Sigmoid colon (tissue), 7 donors: ENCODE measurements around the gene KIF5A. TPM values are rescaled to one million over a fixed set of nuclear protein-coding genes. Genes with fewer than 3 reads are reported as not detected.

Experiments
- DNase-seq: peaks from one replicate; pipeline ENCODE4 v3.0.0-alpha.2; 2019
- H3K27ac ChIP-seq, 4 donors: fragments of 200-600 bp; sonication (generic); one replicate each; pipeline ENCODE4 v1.5.1; 2016 to 2019; ENCODE audit warnings: mild to moderate bottlenecking in 1 of 4
- H3K27me3 ChIP-seq, 3 donors: fragments of 200-600 bp; sonication (generic); one replicate each; pipeline ENCODE4 v1.5.1; 2019; ENCODE audit warnings: mild to moderate bottlenecking in 1 of 3
- H3K36me3 ChIP-seq, 4 donors: fragments of 200-600 bp; sonication (generic); one replicate each; pipeline ENCODE4 v1.5.1; 2016 to 2019
- H3K4me1 ChIP-seq, 4 donors: fragments of 200-600 bp; sonication (generic); one replicate each; pipeline ENCODE4 v1.5.1; 2017 to 2019
- H3K4me3 ChIP-seq, 4 donors: fragments of 200-600 bp; sonication (generic); one replicate each; pipeline ENCODE4 v1.5.1; 2017 to 2019; ENCODE audit warnings: mild to moderate bottlenecking in 2 of 4, moderate library complexity in 1 of 4
- H3K9me3 ChIP-seq, 4 donors: fragments of 200-600 bp in 3 of 4; sonication (generic) in 3 of 4; one replicate each; pipeline versions ENCODE4 v1.5.1 to v1.6.1; 2013 to 2019
- EP300 ChIP-seq, 4 donors: sonication (generic); formaldehyde crosslinking; IDR thresholded peaks; one replicate each; pipeline ENCODE4 v1.6.1; 2017; ENCODE audit warnings: antibody characterized with exemption in 4 of 4
- POLR2A ChIP-seq, 2 donors: fragments of 450-650 bp; IDR thresholded peaks; one replicate each; pipeline ENCODE4 v1.6.1; 2016; ENCODE audit warnings: antibody characterized with exemption in 2 of 2, mild to moderate bottlenecking in 2 of 2, moderate library complexity in 2 of 2
- POLR2AphosphoS5 ChIP-seq, 4 donors: sonication (generic); formaldehyde crosslinking; IDR thresholded peaks; one replicate each; pipeline ENCODE4 v1.6.1; 2017; ENCODE audit warnings: antibody characterized with exemption in 4 of 4
- WGBS, 2 donors: extraction: QIAGEN DNeasy Blood & Tissue Kit; methylation state at CpG; one replicate each; pipeline ENCODE4 v1.1.7; 2013; 5-methylcytosine and 5-hydroxymethylcytosine counted together
- intact Hi-C: fragments of 100-400 bp; cut with DNase I; formaldehyde crosslinking; loops from one replicate; pipeline ENCODE4 v1.15.1; 2023
- polyA plus RNA-seq, 3 donors: library from polyadenylated mRNA; stranded (reverse); fragments of 200-250 nt; gene quantifications; one replicate each; pipeline ENCODE4 v1.2.3, GENCODE V29; 2013
- total RNA-seq, 4 donors: library from RNA; depleted of rRNA; stranded (reverse); fragments of >200 nt; gene quantifications; one replicate each; pipeline ENCODE4 v1.1.0, GENCODE V29; 2016
- TF ChIP-seq, protein P1 (sequence below), 4 experiments: fragments of 450-650 bp in 3 of 4; fragments of 200-600 bp in 1 of 4; IDR thresholded peaks; one replicate each; pipeline ENCODE4 v1.5.1; 2016 to 2019; ENCODE audit warnings: antibody characterized with exemption in 4 of 4, mild to moderate bottlenecking in 3 of 4, moderate library complexity in 2 of 4
- donor health status: healthy with polysubstance abuse.
- donor health status: Bipolar disorder and iron deficiency.
- donor health status: healthy.

KIF5A gene
- total and polyA plus RNA-seq, 7 donors: under 0.01 to 8.9 (median 3.6) TPM

DNA sequence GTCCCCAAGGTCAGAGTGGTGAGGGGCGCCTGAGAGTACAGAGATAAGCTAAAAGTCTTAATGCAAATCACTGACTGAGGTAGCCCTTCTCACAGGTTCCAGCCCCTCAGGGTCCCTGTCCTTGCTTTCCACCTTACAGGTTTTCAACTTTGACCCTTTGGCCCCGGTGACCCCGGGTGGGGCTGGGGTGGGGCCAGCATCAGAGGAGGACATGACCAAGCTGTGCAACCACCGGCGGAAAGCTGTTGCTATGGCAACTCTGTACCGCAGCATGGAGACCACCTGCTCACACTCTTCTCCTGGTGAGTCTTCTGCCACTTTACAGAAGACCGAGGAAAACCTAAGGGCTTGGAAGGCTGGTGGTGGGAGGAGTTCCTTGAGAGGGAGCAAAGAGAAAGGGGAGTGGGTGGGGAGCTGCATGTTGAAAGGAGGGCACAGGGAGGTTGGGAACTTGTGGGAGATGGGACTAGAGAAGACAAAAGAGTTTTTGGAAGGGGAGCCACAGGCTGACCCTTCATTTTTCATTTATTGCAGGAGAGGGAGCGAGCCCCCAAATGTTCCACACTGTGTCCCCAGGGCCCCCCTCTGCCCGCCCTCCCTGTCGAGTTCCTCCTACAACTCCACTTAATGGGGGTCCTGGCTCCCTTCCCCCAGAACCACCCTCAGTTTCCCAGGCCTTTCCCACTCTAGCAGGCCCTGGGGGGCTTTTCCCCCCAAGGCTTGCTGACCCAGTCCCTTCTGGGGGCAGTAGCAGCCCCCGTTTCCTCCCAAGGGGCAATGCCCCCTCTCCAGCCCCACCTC is 24.8 kb upstream of the KIF5A start:
- no peak overlapping the region for H3K4me3 ChIP-seq
- DNase-seq: no peak
- no peaks in the 10 kb centered on the region for H3K27me3 ChIP-seq
- intact Hi-C loops: loop anchor here (5.0 kb wide), 3 partner anchors 38 to 1408 kb away; partner anchors contain the start of genes ARHGEF25, MARS1, RPL41 and ZC3H10
- H3K27ac ChIP-seq: peak overlapping the region; percentile 95 to 100 (median 98)
- WGBS, 2 donors: 55 to 73% methylated on average over 11 of the region's 11 CpGs
- peaks cover 30 to 62% (median 46%) of the 10 kb centered on the region in 4 donors for H3K36me3 ChIP-seq
- H3K4me1 ChIP-seq: peaks cover 0 to 47% (median 43%) of the 10 kb centered on the region in 4 donors
- TF ChIP-seq, protein P1, sequence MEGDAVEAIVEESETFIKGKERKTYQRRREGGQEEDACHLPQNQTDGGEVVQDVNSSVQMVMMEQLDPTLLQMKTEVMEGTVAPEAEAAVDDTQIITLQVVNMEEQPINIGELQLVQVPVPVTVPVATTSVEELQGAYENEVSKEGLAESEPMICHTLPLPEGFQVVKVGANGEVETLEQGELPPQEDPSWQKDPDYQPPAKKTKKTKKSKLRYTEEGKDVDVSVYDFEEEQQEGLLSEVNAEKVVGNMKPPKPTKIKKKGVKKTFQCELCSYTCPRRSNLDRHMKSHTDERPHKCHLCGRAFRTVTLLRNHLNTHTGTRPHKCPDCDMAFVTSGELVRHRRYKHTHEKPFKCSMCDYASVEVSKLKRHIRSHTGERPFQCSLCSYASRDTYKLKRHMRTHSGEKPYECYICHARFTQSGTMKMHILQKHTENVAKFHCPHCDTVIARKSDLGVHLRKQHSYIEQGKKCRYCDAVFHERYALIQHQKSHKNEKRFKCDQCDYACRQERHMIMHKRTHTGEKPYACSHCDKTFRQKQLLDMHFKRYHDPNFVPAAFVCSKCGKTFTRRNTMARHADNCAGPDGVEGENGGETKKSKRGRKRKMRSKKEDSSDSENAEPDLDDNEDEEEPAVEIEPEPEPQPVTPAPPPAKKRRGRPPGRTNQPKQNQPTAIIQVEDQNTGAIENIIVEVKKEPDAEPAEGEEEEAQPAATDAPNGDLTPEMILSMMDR (IDR thresholded peaks at IDR 0.05): no peak
- no peak for TF ChIP-seq POLR2AphosphoS5 (IDR thresholded peaks at IDR 0.05)
- TF ChIP-seq EP300 (IDR thresholded peaks at IDR 0.05): no peak
- no peak for TF ChIP-seq POLR2A (IDR thresholded peaks at IDR 0.05)
- no peaks in the 10 kb centered on the region for H3K9me3 ChIP-seq

DNA sequence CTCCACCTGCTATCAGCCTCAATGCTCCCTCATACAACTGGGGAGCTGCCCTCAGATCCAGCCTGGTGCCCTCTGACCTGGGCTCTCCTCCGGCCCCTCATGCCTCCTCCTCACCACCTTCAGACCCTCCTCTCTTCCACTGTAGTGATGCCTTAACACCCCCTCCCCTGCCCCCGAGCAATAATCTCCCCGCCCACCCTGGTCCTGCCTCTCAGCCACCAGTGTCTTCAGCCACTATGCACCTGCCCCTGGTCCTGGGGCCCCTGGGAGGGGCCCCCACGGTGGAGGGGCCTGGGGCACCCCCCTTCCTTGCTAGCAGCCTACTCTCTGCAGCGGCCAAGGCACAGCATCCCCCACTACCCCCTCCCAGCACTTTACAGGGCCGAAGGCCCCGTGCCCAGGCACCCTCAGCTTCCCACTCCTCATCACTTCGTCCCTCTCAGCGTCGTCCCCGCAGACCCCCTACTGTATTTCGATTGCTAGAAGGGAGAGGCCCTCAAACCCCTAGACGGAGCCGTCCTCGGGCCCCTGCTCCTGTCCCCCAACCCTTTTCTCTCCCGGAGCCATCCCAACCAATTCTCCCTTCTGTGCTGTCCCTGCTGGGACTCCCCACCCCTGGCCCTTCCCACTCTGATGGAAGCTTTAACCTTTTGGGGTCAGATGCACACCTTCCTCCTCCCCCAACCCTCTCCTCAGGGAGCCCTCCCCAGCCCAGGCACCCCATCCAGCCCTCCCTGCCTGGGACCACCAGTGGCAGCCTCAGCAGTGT is 24.0 kb upstream of the KIF5A start:
- Histone ChIP-seq H3K27me3 (no peaks in the 10 kb centered on the region), H3K4me3 (no peak overlapping the region), H3K27ac (peak overlapping the region in 2 of 4 donors; percentile 4 to 20), H3K36me3 (peaks cover 30 to 70% (median 54%) of the 10 kb centered on the region in 4 donors), H3K4me1 (peaks cover 0 to 46% (median 42%) of the 10 kb centered on the region in 4 donors), H3K9me3 (no peaks in the 10 kb centered on the region)
- no peak for DNase-seq
- WGBS, 2 donors: 84 to 88% methylated on average over 16 of the region's 16 CpGs
- TF ChIP-seq EP300 (IDR thresholded peaks at IDR 0.05): no peak
- no peak for TF ChIP-seq POLR2A (IDR thresholded peaks at IDR 0.05)
- TF ChIP-seq, protein P1 (IDR thresholded peaks at IDR 0.05): no peak
- no peak for TF ChIP-seq POLR2AphosphoS5 (IDR thresholded peaks at IDR 0.05)
- intact Hi-C loops: no loop called here

DNA sequence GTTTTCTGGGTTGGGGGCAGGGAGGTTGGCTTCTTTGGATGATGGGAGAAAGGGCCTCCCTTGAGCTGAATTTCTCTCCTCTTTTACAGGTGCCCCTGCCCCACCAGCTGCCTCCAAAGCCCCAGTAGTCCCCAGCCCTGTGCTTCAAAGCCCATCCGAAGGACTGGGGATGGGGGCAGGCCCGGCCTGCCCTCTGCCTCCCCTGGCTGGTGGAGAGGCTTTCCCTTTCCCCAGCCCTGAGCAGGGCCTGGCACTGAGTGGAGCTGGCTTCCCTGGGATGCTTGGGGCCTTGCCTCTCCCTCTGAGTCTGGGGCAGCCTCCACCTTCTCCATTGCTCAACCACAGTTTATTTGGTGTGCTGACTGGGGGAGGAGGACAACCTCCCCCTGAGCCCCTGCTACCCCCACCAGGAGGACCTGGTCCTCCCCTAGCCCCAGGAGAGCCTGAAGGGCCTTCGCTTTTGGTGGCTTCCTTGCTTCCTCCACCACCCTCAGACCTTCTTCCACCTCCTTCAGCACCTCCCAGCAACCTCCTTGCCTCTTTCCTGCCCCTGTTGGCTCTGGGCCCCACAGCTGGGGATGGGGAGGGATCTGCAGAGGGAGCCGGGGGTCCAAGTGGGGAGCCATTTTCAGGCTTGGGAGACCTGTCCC is 23.2 kb upstream of the KIF5A start:
- no peak for DNase-seq
- Histone ChIP-seq H3K4me1 (peaks cover 0 to 38% (median 34%) of the 10 kb centered on the region in 4 donors), H3K9me3 (no peaks in the 10 kb centered on the region), H3K36me3 (peaks cover 34 to 78% (median 62%) of the 10 kb centered on the region in 4 donors), H3K27ac (no peak overlapping the region), H3K4me3 (no peak overlapping the region), H3K27me3 (no peaks in the 10 kb centered on the region)
- TF ChIP-seq EP300 (IDR thresholded peaks at IDR 0.05) (no peak), POLR2A (IDR thresholded peaks at IDR 0.05) (no peak), POLR2AphosphoS5 (IDR thresholded peaks at IDR 0.05) (no peak)
- TF ChIP-seq, protein P1 (IDR thresholded peaks at IDR 0.05): no peak
- WGBS, 2 donors: 85 to 88% methylated on average over 4 of the region's 4 CpGs
- intact Hi-C loops: no loop called here

DNA sequence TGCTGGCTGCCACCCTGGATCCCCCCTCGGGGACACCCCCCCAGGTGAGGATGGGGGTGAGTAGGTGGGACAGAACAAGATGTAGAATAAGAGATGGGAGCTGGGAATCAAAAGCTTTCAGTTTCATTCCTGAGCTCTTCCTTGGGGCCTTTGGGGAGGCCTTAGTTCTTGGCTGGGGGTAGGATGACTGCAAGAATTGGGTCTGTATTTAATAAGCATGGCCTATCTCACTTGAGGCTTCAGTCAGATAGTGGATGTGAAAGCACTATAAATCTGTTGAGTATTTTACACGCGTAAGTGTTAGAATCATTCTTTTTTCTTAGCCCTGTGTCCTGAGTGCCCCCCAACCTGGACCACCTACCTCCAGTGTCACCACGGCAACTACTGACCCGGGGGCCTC is 22.7 kb upstream of the KIF5A start:
- H3K4me3 ChIP-seq: no peak overlapping the region
- H3K27me3 ChIP-seq: no peaks in the 10 kb centered on the region
- H3K36me3 ChIP-seq: peaks cover 40 to 84% (median 67%) of the 10 kb centered on the region in 4 donors
- H3K27ac ChIP-seq: no peak overlapping the region
- intact Hi-C loops: no loop called here
- WGBS, 2 donors: 83 to 85% methylated on average over 5 of the region's 5 CpGs
- no peaks in the 10 kb centered on the region for H3K9me3 ChIP-seq
- peaks cover 0 to 33% (median 28%) of the 10 kb centered on the region in 4 donors for H3K4me1 ChIP-seq
- TF ChIP-seq, protein P1 (IDR thresholded peaks at IDR 0.05): no peak
- TF ChIP-seq EP300 (IDR thresholded peaks at IDR 0.05) (no peak), POLR2A (IDR thresholded peaks at IDR 0.05) (no peak), POLR2AphosphoS5 (IDR thresholded peaks at IDR 0.05) (no peak)
- DNase-seq: no peak
